K562 (cell line): ENCODE data around the gene PPP1R14C. TPM values are rescaled to one million over a fixed set of nuclear protein-coding genes. Genes with fewer than 3 reads are reported as not detected.

ENCODE experiments used
- ATF1 ChIP-seq, 2 experiments: fragments of 450-650 bp in 1 of 2; IDR thresholded peaks; 2 replicates each; pipeline ENCODE4 v1.6.1; 2016; ENCODE audit warnings: missing compliant biosample characterization in 1 of 2, missing genetic modification characterization in 1 of 2
- POLR2A ChIP-seq: fragments of 450-650 bp; conservative IDR thresholded peaks from 2 replicates; pipeline ENCODE4 v1.6.1; 2016
- RBFOX2 ChIP-seq: fragments of 200-400 bp; formaldehyde crosslinking; IDR thresholded peaks from 2 replicates; pipeline ENCODE4 v1.6.1; 2017; ENCODE audit warnings: low read depth, mild to moderate bottlenecking, low read length, moderate library complexity
- RREB1 ChIP-seq: fragments of 250-450 bp; sonication (Bioruptor Pico); IDR thresholded peaks from 2 replicates; pipeline ENCODE4 v1.4.0; 2020
- SPI1 ChIP-seq: IDR thresholded peaks from 2 replicates; pipeline ENCODE4 v1.6.1; 2011; ENCODE audit warnings: low read depth, low read length, control low read depth, borderline replicate concordance
- TBL1XR1 ChIP-seq, 2 experiments: IDR thresholded peaks; 2 replicates each; pipeline ENCODE4 v1.6.1; 2012; ENCODE audit warnings: improper control_type of control experiment in 2 of 2, low read length in 2 of 2, mild to moderate bottlenecking in 1 of 2
- TCF7 ChIP-seq: sonication (generic); IDR thresholded peaks from 2 replicates; pipeline ENCODE4 v1.6.1; 2016; ENCODE audit warnings: antibody characterized with exemption, borderline replicate concordance
- ZHX1 ChIP-seq: fragments of 150-350 bp; conservative IDR thresholded peaks from 2 replicates; pipeline ENCODE4 v1.6.1; 2014; ENCODE audit warnings: low read length
- ZKSCAN1 ChIP-seq: fragments of 150-350 bp; IDR thresholded peaks from 2 replicates; pipeline ENCODE4 v1.6.1; 2016; ENCODE audit warnings: low read depth, low read length
- ZNF143 ChIP-seq: sonication (generic); formaldehyde crosslinking; IDR thresholded peaks from 2 replicates; pipeline ENCODE4 v1.9.0; 2022; ENCODE audit warnings: mild to moderate bottlenecking, missing genetic modification reagents
- ZNF184 ChIP-seq: sonication (generic); formaldehyde crosslinking; IDR thresholded peaks from 2 replicates; pipeline ENCODE4 v1.5.0; 2020; ENCODE audit warnings: missing genetic modification reagents
- polyA plus RNA-seq, 8 experiments: library from polyadenylated mRNA; depleted of rRNA in 4 of 8; stranded (reverse) in 5 of 8; unstranded in 3 of 8; fragments of >200 nt; fragmentation: Nextera tagmentation in 2 of 8; fragmentation: Illumina TruSeq in 1 of 8; extraction: Ambion mirVana in 2 of 8; extraction: Trizol in 1 of 8; gene quantifications; 2 replicates each; pipeline versions ENCODE4 v1.2.1 to v1.2.3, GENCODE V29; 2011 to 2014; ENCODE audit warnings: inconsistent platforms in 1 of 8, missing spikeins in 1 of 8
- total RNA-seq, 7 experiments: library from RNA; depleted of rRNA in 6 of 7; stranded (reverse); fragments of >200 nt in 6 of 7; fragmentation: Illumina TruSeq in 2 of 7; extraction: Trizol in 2 of 7; gene quantifications; 2 replicates each; pipeline versions ENCODE4 v1.2.1 to v1.2.3, GENCODE V29; 2011 to 2021; ENCODE audit warnings: low replicate concordance in 1 of 7
- TF ChIP-seq, protein P1 (sequence below): fragments of 250-450 bp; sonication (Bioruptor Pico); IDR thresholded peaks from 2 replicates; pipeline ENCODE4 v1.4.0; 2020; ENCODE audit warnings: mild to moderate bottlenecking, moderate library complexity, borderline replicate concordance
- TF ChIP-seq, protein P2 (sequence below): fragments of 250-450 bp; sonication (Bioruptor Pico); IDR thresholded peaks from 2 replicates; pipeline ENCODE4 v1.8.0; 2022; ENCODE audit warnings: moderate library complexity, mild to moderate bottlenecking, inconsistent platforms

The PPP1R14C gene
- total and polyA plus RNA-seq, 9 of the 15 experiments (the other 6 are each of a cell fraction or from before 2014, with no cell fraction given): 4.5 to 16.6 (median 11.9) TPM

- TF ChIP-seq RREB1 (CRISPR knock-in tag) (no peak), ATF1 (CRISPR knock-in tag; IDR thresholded peaks at IDR 0.05) (no peak), ATF1 (tag; IDR thresholded peaks at IDR 0.05) (peak; percentile 50), TBL1XR1 (IDR thresholded peaks at IDR 0.05; ENCODE audit: low read length in 2 of 2) (peak in 1 of 2 experiments; percentile 41; a peak in 2 of 4 replicates), SPI1 (no peak), ZHX1 (no peak), ZNF143 (CRISPR knock-in tag) (no peak), TCF7 (no peak), ZKSCAN1 (no peak), ZNF184 (no peak), POLR2A (peak; percentile 71), RBFOX2 (peak; percentile 46; the same call in 1 of the 2 replicates)
- TF ChIP-seq, protein P1, sequence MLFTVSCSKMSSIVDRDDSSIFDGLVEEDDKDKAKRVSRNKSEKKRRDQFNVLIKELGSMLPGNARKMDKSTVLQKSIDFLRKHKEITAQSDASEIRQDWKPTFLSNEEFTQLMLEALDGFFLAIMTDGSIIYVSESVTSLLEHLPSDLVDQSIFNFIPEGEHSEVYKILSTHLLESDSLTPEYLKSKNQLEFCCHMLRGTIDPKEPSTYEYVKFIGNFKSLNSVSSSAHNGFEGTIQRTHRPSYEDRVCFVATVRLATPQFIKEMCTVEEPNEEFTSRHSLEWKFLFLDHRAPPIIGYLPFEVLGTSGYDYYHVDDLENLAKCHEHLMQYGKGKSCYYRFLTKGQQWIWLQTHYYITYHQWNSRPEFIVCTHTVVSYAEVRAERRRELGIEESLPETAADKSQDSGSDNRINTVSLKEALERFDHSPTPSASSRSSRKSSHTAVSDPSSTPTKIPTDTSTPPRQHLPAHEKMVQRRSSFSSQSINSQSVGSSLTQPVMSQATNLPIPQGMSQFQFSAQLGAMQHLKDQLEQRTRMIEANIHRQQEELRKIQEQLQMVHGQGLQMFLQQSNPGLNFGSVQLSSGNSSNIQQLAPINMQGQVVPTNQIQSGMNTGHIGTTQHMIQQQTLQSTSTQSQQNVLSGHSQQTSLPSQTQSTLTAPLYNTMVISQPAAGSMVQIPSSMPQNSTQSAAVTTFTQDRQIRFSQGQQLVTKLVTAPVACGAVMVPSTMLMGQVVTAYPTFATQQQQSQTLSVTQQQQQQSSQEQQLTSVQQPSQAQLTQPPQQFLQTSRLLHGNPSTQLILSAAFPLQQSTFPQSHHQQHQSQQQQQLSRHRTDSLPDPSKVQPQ: no peak
- TF ChIP-seq, protein P2, sequence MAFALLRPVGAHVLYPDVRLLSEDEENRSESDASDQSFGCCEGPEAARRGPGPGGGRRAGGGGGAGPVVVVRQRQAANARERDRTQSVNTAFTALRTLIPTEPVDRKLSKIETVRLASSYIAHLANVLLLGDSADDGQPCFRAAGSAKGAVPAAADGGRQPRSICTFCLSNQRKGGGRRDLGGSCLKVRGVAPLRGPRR: 0 out of 2 replicates have a peak, but pooled peaks have one; percentile 6
These were observed 125.1 kb downstream of the PPP1R14C start (continued) for GRCh38 chr6:150267686-150268561.
